Fibroblast of lung (primary cell): ENCODE data around the gene SLC26A6. TPM values are rescaled to one million over a fixed set of nuclear protein-coding genes. Genes with fewer than 3 reads are reported as not detected.

Experiments
- DNase-seq, 2 donors: peaks; one replicate each; pipeline versions ENCODE4 v3.0.0 to v3.0.0-alpha.2; 2010; ENCODE audit warnings: low read depth in 2 of 2
- H2AFZ ChIP-seq: 2 replicates; pipeline ENCODE4 v1.5.1; 2012; ENCODE audit warnings: low read length, control low read depth, inconsistent platforms
- H3K27ac ChIP-seq: 2 replicates; pipeline ENCODE4 v1.5.1; 2011; ENCODE audit warnings: low read length, control low read depth; ENCODE audit not compliant: insufficient read depth
- H3K27me3 ChIP-seq: 2 replicates; pipeline ENCODE4 v1.5.1; 2011; ENCODE audit warnings: mild to moderate bottlenecking, low read length; ENCODE audit not compliant: control insufficient read depth, insufficient read depth
- H3K36me3 ChIP-seq: 2 replicates; pipeline ENCODE4 v1.5.1; 2011; ENCODE audit warnings: low read length; ENCODE audit not compliant: control insufficient read depth, insufficient read depth
- H3K4me1 ChIP-seq: 2 replicates; pipeline ENCODE4 v1.5.1; 2011; ENCODE audit warnings: low read length; ENCODE audit not compliant: control insufficient read depth, insufficient read depth; ENCODE audit errors: extremely low read depth
- H3K4me2 ChIP-seq: 2 replicates; pipeline ENCODE4 v1.5.1; 2011; ENCODE audit warnings: low read length, control low read depth; ENCODE audit not compliant: insufficient read depth; ENCODE audit errors: extremely low read depth
- H3K4me3 ChIP-seq, 4 experiments: fragments of 200-600 bp in 1 of 4; sonication (generic) in 1 of 4; replicated peaks in 1 of 4; 2 replicates each; pipeline ENCODE4 v1.5.1; 2011 to 2016; ENCODE audit warnings: low read length in 4 of 4, low read depth in 3 of 4, mild to moderate bottlenecking in 3 of 4, control low read depth in 2 of 4, inconsistent platforms in 1 of 4, mixed read lengths in 1 of 4; ENCODE audit not compliant: insufficient read depth in 1 of 4; ENCODE audit errors: control extremely low read depth in 1 of 4
- H3K79me2 ChIP-seq: 2 replicates; pipeline ENCODE4 v1.5.1; 2012; ENCODE audit warnings: mild to moderate bottlenecking, low read length, inconsistent platforms; ENCODE audit not compliant: control insufficient read depth, insufficient read depth
- H3K9ac ChIP-seq: 2 replicates; pipeline ENCODE4 v1.5.1; 2011; ENCODE audit warnings: mild to moderate bottlenecking, low read length, control low read depth; ENCODE audit not compliant: insufficient read depth
- H3K9me3 ChIP-seq: 2 replicates; pipeline ENCODE4 v1.5.1; 2012; ENCODE audit warnings: low read depth, low read length; ENCODE audit not compliant: control insufficient read depth, insufficient read depth
- H4K20me1 ChIP-seq: 2 replicates; pipeline ENCODE4 v1.5.1; 2011; ENCODE audit warnings: low read length; ENCODE audit not compliant: control insufficient read depth, insufficient read depth; ENCODE audit errors: extremely low read depth
- EZH2 ChIP-seq: IDR thresholded peaks from 2 replicates; pipeline ENCODE4 v1.5.1; 2012; ENCODE audit warnings: low read length, control low read depth, mild to moderate bottlenecking; ENCODE audit errors: missing control alignments
- polyA plus RNA-seq, 2 donors: library from polyadenylated mRNA; depleted of rRNA in 1 of 2; stranded (reverse) in 1 of 2; unstranded in 1 of 2; fragments of >200 nt; gene quantifications; 2 replicates each; pipeline ENCODE4 v1.2.1, GENCODE V29; 2011 to 2012; ENCODE audit warnings: missing spikeins in 1 of 2
- total RNA-seq: library from RNA; depleted of rRNA; stranded (reverse); fragments of >200 nt; gene quantifications from 2 replicates; pipeline ENCODE4 v1.2.1, GENCODE V29; 2014
- TF ChIP-seq, protein P1 (sequence below), 2 donors: IDR thresholded peaks in 1 of 2; conservative IDR thresholded peaks in 1 of 2; 1 replicate in 1 of 2; 2 replicates in 1 of 2; pipeline ENCODE4 v1.5.1; 2011 to 2012; ENCODE audit warnings: low read length in 2 of 2, control low read depth in 1 of 2, inconsistent platforms in 1 of 2, low read depth in 1 of 2, mild to moderate bottlenecking in 1 of 2

The SLC26A6 gene
- total and polyA plus RNA-seq, 2 donors (not counting 1 experiment from before 2014, with no cell fraction given) = 20.9 to 36.3 TPM

DNA sequence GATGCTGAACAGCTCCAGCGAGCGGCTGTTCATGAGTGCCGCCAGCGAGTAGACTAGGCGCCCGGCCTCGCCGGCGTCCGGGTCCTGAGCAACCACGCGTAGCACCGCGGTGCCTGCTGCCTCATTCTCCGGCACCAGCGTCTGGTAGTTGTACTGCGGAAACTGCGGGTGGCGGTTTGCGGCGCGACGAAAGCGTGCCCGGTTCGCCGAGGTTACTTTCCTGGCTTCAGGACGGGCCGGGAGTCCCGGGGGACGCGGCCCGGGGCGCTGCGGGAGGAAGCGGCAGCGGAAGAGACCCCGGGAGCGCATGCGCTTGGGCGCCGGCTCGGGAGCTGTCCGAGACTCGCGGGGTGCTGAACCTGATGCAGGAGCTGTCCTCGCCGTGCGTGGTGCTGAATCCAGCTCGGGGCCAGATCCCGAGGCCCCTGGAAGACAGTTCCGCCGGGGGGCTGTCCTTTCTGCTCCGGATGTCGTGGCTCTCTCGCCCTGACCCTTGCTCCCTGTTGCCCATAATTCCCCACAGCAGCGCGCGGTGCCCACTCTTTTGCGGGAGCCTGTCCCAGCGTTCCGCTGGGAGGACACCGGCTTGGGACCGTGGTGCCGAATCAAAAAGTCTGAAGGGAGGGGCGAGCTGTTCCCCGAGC is 26.4 kb upstream of the SLC26A6 start:
- Histone ChIP-seq H3K9me3 (no peaks in the 10 kb centered on the region), H3K4me1 (peaks cover 7% of the 10 kb centered on the region), H3K27me3 (peaks cover 5% of the 10 kb centered on the region), H2AFZ (no peak overlapping the region), H4K20me1 (no peaks in the 10 kb centered on the region), H3K4me3 (peak overlapping the region; percentile 30 to 56 (median 38)), H3K4me2 (peak overlapping the region; percentile 84), H3K79me2 (no peaks in the 10 kb centered on the region), H3K9ac (no peak overlapping the region), H3K36me3 (no peaks in the 10 kb centered on the region), H3K27ac (no peak overlapping the region)
- TF ChIP-seq EZH2 = no peak
- TF ChIP-seq, protein P1, sequence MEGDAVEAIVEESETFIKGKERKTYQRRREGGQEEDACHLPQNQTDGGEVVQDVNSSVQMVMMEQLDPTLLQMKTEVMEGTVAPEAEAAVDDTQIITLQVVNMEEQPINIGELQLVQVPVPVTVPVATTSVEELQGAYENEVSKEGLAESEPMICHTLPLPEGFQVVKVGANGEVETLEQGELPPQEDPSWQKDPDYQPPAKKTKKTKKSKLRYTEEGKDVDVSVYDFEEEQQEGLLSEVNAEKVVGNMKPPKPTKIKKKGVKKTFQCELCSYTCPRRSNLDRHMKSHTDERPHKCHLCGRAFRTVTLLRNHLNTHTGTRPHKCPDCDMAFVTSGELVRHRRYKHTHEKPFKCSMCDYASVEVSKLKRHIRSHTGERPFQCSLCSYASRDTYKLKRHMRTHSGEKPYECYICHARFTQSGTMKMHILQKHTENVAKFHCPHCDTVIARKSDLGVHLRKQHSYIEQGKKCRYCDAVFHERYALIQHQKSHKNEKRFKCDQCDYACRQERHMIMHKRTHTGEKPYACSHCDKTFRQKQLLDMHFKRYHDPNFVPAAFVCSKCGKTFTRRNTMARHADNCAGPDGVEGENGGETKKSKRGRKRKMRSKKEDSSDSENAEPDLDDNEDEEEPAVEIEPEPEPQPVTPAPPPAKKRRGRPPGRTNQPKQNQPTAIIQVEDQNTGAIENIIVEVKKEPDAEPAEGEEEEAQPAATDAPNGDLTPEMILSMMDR (conservative IDR thresholded peaks at IDR 0.05 in 1 of 2, IDR thresholded peaks at IDR 0.05 in 1 of 2; ENCODE audit: low read depth in 1 of 2, low read length in 2 of 2) = no peak
- peak; percentile 43 to 49 for DNase-seq

DNA sequence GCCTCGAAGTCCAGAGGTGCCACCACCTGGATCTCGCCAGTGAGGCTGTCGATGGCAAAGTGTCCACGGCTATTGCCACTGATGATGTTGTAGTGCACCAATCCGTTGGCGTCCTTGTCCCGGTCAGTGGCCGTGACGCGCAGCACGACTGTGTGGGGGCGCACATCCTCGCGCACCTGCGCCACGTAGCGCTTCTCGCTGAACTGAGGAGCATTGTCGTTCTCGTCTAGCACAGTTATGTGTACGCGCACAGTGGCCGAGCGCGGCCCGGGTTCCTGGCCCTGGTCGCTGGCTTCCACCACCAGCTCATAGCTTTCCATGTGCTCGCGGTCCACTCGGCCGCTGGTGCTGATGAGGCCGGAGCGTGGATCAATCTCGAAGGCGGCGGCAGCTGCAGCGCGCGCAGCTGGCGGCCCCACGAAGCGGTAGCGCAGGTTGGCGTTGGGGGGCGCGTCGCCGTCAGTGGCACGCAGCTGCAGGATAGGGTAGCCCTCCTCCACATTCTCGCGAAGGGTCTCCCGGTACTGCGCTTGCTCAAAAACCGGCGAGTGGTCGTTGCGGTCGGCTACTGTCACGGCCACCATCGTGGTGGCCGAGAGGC is 25.6 kb upstream of the SLC26A6 start:
- H3K4me2 ChIP-seq = no peak overlapping the region
- TF ChIP-seq, protein P1 (conservative IDR thresholded peaks at IDR 0.05 in 1 of 2, IDR thresholded peaks at IDR 0.05 in 1 of 2; ENCODE audit: low read depth in 1 of 2, low read length in 2 of 2) = no peak
- TF ChIP-seq EZH2 = no peak
- H3K4me3 ChIP-seq = peak overlapping the region in 1 of 4 experiments; percentile 56
- H3K9ac ChIP-seq = no peak overlapping the region
- H3K79me2 ChIP-seq = no peaks in the 10 kb centered on the region
- no peaks in the 10 kb centered on the region for H3K9me3 ChIP-seq
- no peak overlapping the region for H2AFZ ChIP-seq
- no peak for DNase-seq
- H4K20me1 ChIP-seq = no peaks in the 10 kb centered on the region
- H3K4me1 ChIP-seq = peaks cover 7% of the 10 kb centered on the region
- H3K27ac ChIP-seq = no peak overlapping the region
- H3K36me3 ChIP-seq = no peaks in the 10 kb centered on the region
- H3K27me3 ChIP-seq = peaks cover 5% of the 10 kb centered on the region

DNA sequence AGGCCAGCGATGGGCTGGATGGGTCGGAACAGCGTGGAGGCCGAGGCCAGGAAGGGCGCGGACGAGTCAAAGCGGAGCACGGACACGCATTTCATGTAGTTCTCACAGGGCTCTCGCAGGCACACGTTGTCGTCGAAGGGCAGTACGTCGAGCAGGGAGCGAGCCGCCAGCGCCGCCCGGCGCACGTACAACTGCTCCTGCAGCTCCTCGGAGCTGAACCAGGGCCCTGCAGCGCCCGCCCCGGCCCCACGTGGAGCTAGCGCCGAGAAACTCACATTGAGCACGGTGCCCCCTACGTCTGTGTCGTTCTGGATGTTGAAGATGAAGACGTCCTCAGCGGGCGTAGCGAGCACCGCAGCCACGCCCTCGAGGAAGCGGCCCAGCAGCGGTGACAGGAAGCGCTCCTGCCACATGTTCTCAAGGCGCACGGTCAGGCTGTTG is 21.6 kb upstream of the SLC26A6 start:
- H3K4me3 ChIP-seq = peak overlapping the region in 1 of 4 experiments; percentile 49

More for the DNA sequence above, 21.6 kb upstream of the SLC26A6 start:
- no peak overlapping the region for H3K9ac ChIP-seq
- peaks cover 5% of the 10 kb centered on the region for H3K27me3 ChIP-seq
- no peak for DNase-seq
- no peaks in the 10 kb centered on the region for H3K36me3 ChIP-seq
- no peak overlapping the region for H3K27ac ChIP-seq
- no peaks in the 10 kb centered on the region for H3K9me3 ChIP-seq
- H3K79me2 ChIP-seq = no peaks in the 10 kb centered on the region
- no peaks in the 10 kb centered on the region for H4K20me1 ChIP-seq
- no peak for TF ChIP-seq EZH2
- TF ChIP-seq, protein P1 (conservative IDR thresholded peaks at IDR 0.05 in 1 of 2, IDR thresholded peaks at IDR 0.05 in 1 of 2; ENCODE audit: low read depth in 1 of 2, low read length in 2 of 2) = no peak
- peak overlapping the region; percentile 52 for H3K4me2 ChIP-seq
- peak overlapping the region; percentile 10 for H2AFZ ChIP-seq
- no peaks in the 10 kb centered on the region for H3K4me1 ChIP-seq
